Esophagus squamous epithelium (tissue), 5 donors: ENCODE measurements around the gene DLGAP4. TPM values are rescaled to one million over a fixed set of nuclear protein-coding genes. Genes with fewer than 3 reads are reported as not detected.

ENCODE experiments used
- DNase-seq: peaks from one replicate; lab custom pipeline; 2025; lab: John Stamatoyannopoulos, UW
- H3K27ac ChIP-seq, 4 donors: fragments of 200-600 bp; sonication (generic); one replicate each; pipeline ENCODE4 v1.5.1; 2016 to 2019; ENCODE audit warnings: mild to moderate bottlenecking in 1 of 4
- H3K27me3 ChIP-seq, 4 donors: fragments of 200-600 bp; sonication (generic); 1 replicate in 3 of 4; 2 replicates in 1 of 4; pipeline versions ENCODE4 v1.5.1 to v1.6.0; 2017 to 2021; ENCODE audit warnings: antibody characterized with exemption in 1 of 4
- H3K36me3 ChIP-seq, 3 donors: fragments of 200-600 bp; sonication (generic); one replicate each; pipeline ENCODE4 v1.5.1; 2016 to 2019
- H3K4me1 ChIP-seq, 3 donors: fragments of 200-600 bp; sonication (generic); one replicate each; pipeline ENCODE4 v1.5.1; 2017 to 2019
- H3K4me3 ChIP-seq, 4 donors: fragments of 200-600 bp; sonication (generic); 1 replicate in 3 of 4; 2 replicates in 1 of 4; pipeline ENCODE4 v1.5.1; 2016 to 2019; ENCODE audit warnings: mild to moderate bottlenecking in 2 of 4, moderate library complexity in 1 of 4
- H3K9me3 ChIP-seq, 3 donors: fragments of 200-600 bp; sonication (generic); one replicate each; pipeline ENCODE4 v1.5.1; 2016 to 2019
- POLR2A ChIP-seq, 4 donors: fragments of 450-650 bp; IDR thresholded peaks; one replicate each; pipeline ENCODE4 v1.6.1; 2017; ENCODE audit warnings: antibody characterized with exemption in 4 of 4, mild to moderate bottlenecking in 4 of 4, moderate library complexity in 3 of 4
- WGBS, 2 donors: methylation state at CpG; one replicate each; pipeline ENCODE4 v1.1.5; 2018; 5-methylcytosine and 5-hydroxymethylcytosine counted together
- intact Hi-C: fragments of 100-400 bp; cut with DNase I; formaldehyde crosslinking; loops from one replicate; pipeline ENCODE4 v1.15.0; 2022
- total RNA-seq, 4 donors: library from RNA; depleted of rRNA; stranded (reverse); fragments of >200 nt; gene quantifications; one replicate each; pipeline ENCODE4 v1.1.0, GENCODE V29; 2016
- TF ChIP-seq, protein P1 (sequence below), 6 experiments: fragments of 450-650 bp in 4 of 6; fragments of 200-600 bp in 2 of 6; sonication (generic) in 2 of 6; IDR thresholded peaks; one replicate each; pipeline ENCODE4 v1.5.1; 2016 to 2019; ENCODE audit warnings: antibody characterized with exemption in 6 of 6, mild to moderate bottlenecking in 4 of 6, moderate library complexity in 4 of 6
- donor health status: DM: yes; HTN: yes; CAD: no.

The DLGAP4 gene
- total RNA-seq, 4 donors from 2014 or later: 9.4 to 40.4 (median 16.4) TPM

- 86 to 87% methylated on average over 9 to 10 of the region's 12 CpGs for WGBS, 2 donors
- Histone ChIP-seq H3K27me3 (no peaks in the 10 kb centered on the region), H3K4me1 (no peaks in the 10 kb centered on the region), H3K9me3 (no peaks in the 10 kb centered on the region), H3K4me3 (no peak overlapping the region), H3K36me3 (peaks cover 0 to 13% (median under 1%) of the 10 kb centered on the region in 3 donors), H3K27ac (no peak overlapping the region)
- no peak for DNase-seq
- intact Hi-C loops: no loop called here
- TF ChIP-seq, protein P1, sequence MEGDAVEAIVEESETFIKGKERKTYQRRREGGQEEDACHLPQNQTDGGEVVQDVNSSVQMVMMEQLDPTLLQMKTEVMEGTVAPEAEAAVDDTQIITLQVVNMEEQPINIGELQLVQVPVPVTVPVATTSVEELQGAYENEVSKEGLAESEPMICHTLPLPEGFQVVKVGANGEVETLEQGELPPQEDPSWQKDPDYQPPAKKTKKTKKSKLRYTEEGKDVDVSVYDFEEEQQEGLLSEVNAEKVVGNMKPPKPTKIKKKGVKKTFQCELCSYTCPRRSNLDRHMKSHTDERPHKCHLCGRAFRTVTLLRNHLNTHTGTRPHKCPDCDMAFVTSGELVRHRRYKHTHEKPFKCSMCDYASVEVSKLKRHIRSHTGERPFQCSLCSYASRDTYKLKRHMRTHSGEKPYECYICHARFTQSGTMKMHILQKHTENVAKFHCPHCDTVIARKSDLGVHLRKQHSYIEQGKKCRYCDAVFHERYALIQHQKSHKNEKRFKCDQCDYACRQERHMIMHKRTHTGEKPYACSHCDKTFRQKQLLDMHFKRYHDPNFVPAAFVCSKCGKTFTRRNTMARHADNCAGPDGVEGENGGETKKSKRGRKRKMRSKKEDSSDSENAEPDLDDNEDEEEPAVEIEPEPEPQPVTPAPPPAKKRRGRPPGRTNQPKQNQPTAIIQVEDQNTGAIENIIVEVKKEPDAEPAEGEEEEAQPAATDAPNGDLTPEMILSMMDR (IDR thresholded peaks at IDR 0.05): no peak
- TF ChIP-seq POLR2A (IDR thresholded peaks at IDR 0.05): no peak
Measured at GRCh38 chr20:36261389-36262105, 44.6 kb upstream of the DLGAP4 start.

- no peak overlapping the region for H3K4me3 ChIP-seq
- intact Hi-C loops: no loop called here
- no peaks in the 10 kb centered on the region for H3K4me1 ChIP-seq
- no peaks in the 10 kb centered on the region for H3K9me3 ChIP-seq
- TF ChIP-seq POLR2A (IDR thresholded peaks at IDR 0.05): no peak
- TF ChIP-seq, protein P1 (IDR thresholded peaks at IDR 0.05): no peak
- peaks cover 0 to 4% (median 0%) of the 10 kb centered on the region in 3 donors for H3K36me3 ChIP-seq
- WGBS, 2 donors: 80 to 81% methylated on average over 10 to 11 of the region's 12 CpGs
- no peaks in the 10 kb centered on the region for H3K27me3 ChIP-seq
- no peak overlapping the region for H3K27ac ChIP-seq
- no peak for DNase-seq
Measured at GRCh38 chr20:36262440-36262839, 43.7 kb upstream of the DLGAP4 start.

DNA sequence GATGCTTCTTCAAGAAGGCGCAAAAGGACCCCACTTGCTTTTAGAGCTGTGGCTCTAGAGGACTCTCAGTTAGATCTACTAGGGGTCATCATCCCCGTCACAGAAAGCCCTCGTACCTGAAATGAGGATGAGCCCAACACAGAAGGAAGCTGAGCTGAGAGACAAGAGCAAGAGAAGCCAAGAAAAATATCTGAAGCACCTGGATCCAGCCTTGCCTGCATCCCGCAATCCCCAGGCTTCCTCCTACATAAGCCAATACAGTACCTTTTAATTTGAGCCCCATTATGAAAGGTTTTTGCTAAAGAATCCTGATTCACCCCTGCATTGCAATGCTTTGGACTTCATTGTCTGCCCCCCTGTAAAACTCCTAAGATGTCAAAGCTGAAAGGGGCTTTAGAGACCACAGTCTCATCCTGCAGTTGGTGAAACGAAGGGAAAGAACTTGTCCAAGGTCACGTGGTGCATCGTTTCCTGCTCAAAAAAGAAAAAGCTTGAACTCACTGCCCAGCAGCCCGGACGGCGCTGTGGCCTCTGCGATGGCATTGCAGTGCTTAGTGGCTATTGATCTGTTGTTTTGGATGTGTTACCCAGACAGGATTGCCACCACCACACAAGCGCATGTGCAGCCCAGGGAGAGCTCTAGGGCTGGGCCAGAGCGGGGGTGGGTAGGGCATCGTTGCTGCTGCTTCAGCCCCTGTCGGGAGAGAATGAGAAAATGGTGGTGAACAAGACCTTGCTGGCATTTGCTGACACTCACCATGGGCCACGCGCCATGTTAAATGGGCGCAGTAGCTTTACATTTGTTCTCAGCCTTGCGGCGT lies 41.5 kb upstream of the DLGAP4 start:
- intact Hi-C loops: no loop called here
- Histone ChIP-seq H3K9me3 (no peaks in the 10 kb centered on the region), H3K27me3 (no peaks in the 10 kb centered on the region), H3K36me3 (no peaks in the 10 kb centered on the region), H3K4me1 (no peaks in the 10 kb centered on the region), H3K27ac (no peak overlapping the region), H3K4me3 (no peak overlapping the region)
- no peak for DNase-seq
- WGBS, 2 donors: 75 to 88% methylated on average over 9 to 10 of the region's 20 CpGs
- TF ChIP-seq, protein P1 (IDR thresholded peaks at IDR 0.05): no peak
- TF ChIP-seq POLR2A (IDR thresholded peaks at IDR 0.05): no peak

- no peaks in the 10 kb centered on the region for H3K27me3 ChIP-seq
- intact Hi-C loops: no loop called here
- WGBS, 2 donors: 96% methylated on average over 3 of the region's 6 CpGs; no CpG with 5 or more reads in 1 of the 2 donors
Measured at GRCh38 chr20:36266189-36266588, 40.0 kb upstream of the DLGAP4 start.

More at GRCh38 chr20:36266189-36266588, 40.0 kb upstream of the DLGAP4 start:
- DNase-seq: no peak
- Histone ChIP-seq H3K4me1 (no peaks in the 10 kb centered on the region), H3K4me3 (no peak overlapping the region), H3K9me3 (no peaks in the 10 kb centered on the region), H3K36me3 (no peaks in the 10 kb centered on the region), H3K27ac (no peak overlapping the region)
- no peak for TF ChIP-seq POLR2A (IDR thresholded peaks at IDR 0.05)
- TF ChIP-seq, protein P1 (IDR thresholded peaks at IDR 0.05): no peak
